Activated T-cell treated with anti-CD3 and anti-CD28 coated beads for 24 hours (primary cell): ENCODE measurements around the gene STXBP5L.
A peak's percentile ranks its signal among the peaks of the same experiment; 100 is the strongest.
"Not testable (repeated sequence)": the region's sequence is repeated elsewhere in the genome, so short reads cannot be mapped to it uniquely, and the experiment has no call there.

Experiments
- DNase-seq: peaks from one replicate; pipeline ENCODE4 v3.0.0-alpha.2; 2020; ENCODE audit warnings: low read depth

Gene STXBP5L

GRCh38 chr3:121431726-121432517 lies 523.9 kb downstream of the STXBP5L start:
- peak; percentile 27 for DNase-seq

DNA sequence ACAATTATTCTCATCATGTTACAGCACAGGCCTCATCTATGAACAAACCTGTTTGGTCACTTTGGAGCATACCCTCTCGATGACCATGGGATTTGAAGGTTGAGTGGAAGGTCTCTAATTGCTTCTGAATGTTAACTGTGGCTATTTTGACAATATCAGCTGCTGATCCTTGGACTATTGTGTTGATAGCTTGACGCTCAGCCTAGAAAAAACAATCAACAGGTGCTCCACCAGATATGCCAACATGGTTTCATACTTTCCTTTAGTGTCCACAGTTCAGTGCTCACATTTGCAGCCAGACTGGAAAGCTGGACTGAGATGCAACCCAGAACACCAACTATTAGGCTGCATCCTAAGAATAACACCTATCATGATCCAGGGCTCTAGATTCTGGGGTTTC lies 528.1 kb downstream of the STXBP5L start:
- DNase-seq: no peak

- DNase-seq: no peak
Observed at GRCh38 chr3:121436641-121437040, 528.6 kb downstream of the STXBP5L start.

DNA sequence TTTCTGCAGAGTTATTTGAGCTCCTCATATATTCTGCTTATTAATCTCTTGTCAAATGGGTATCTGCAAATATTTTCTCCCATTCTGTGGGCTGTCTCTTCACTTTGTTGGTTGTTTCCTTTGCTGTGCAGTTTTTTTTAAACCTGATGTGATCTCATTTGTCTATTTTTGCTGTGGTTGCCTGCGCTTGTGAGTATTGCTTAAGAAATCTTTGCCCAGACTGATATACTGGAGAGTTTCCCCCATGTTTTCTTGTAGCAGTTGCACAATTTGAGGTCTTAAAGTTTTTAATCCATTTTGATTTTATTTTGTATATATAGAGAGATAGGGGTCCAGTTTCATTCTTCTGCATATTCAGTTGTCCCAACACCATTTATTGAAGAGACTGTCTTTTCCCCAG lies 535.5 kb downstream of the STXBP5L start:
- no peak for DNase-seq

GRCh38 chr3:121451752-121452151 lies 543.7 kb downstream of the STXBP5L start:
- not testable (repeated sequence) for DNase-seq

DNA sequence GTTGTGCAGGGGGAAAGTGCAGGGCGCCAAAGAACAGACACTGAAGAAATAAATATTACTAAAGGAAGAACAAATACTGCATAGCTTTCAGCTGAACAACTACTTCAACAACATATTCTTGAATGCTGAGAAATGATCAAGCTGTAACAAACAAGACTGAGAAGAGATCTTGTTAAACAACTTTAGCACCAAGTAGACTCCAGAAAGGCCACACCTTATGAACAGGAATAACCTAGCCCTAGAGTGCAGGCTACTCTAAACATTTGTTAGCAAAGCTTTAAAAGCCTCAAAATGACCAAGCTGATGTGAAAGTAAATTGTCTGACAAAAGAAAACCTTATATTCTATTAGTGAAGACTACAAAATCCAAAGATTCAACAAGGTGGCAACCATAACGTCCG lies 554.6 kb downstream of the STXBP5L start:
- no peak for DNase-seq

DNA sequence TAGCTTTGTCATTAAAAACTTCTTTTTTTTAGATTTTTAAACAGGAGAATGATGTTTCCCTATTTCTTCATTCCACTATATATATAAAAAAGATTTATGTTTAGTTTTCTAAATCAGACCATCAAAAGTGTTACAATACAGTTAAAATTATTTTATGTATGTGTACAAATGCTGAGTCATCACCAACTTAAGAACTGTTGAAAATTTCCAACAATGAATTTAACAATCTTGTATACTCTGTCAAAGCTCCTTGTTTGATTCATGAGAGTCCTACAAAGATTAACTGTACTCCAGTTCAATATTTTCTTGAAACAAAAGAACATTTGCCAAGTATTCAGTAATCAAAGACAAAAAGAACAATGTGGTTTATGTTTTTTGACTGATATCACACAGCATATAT lies 555.7 kb downstream of the STXBP5L start:
- DNase-seq: no peak

DNA sequence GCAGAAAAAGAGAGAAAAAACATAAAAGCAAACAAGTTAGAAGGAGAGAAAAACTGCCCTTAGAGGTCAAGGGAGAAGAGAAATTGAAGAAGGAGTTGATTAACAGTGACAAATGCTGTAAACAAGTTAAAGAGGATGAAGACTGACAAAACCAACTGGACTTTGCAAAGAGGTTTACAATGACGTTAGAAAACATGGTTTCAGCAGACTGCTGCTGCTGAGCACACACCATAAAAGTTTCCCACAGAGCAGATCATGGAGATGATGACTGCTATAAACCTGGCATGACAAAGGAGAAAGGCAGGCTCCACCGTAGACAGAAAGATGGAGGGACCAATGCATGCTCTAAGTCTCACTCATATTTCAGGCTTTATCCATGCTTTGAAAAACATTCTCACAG lies 559.1 kb downstream of the STXBP5L start:
- no peak for DNase-seq

DNA sequence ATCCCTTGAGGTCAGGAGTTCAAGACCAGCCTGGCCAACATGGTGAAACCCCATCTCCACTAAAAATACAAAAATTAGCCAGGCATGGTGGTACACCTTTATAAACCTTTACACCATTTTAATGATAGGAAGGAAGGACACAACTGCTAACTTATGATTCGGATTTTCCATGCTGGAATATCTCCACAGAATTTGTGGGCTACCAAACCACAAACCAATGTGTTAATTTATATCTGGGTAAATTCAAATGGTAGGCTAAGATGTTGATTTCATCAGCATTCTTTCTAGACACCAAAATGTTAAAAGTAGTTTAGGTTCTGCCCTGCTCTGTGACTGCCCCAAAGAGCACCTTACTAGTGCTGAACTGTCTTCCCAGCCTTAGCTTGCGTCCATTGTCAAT lies 565.0 kb downstream of the STXBP5L start:
- DNase-seq: no peak
